Measurements from ENCODE around the gene TRIO.

GRCh38 chr5:14295610-14296009, 152.5 kb downstream of the TRIO start:
- TF ChIP-seq DPF2 (IDR thresholded peaks at IDR 0.05): no peak
- no peak for TF ChIP-seq MLLT1 (IDR thresholded peaks at IDR 0.05)
- TF ChIP-seq ZNF274 (IDR thresholded peaks at IDR 0.05; ENCODE audit: insufficient read depth, insufficient read length): no peak
- no peak for TF ChIP-seq SREBF2 (IDR thresholded peaks at IDR 0.05; ENCODE audit: low read length)
- no peak for TF ChIP-seq NR2C2 (IDR thresholded peaks at IDR 0.05; ENCODE audit: borderline replicate concordance, control insufficient read depth, insufficient read length, low read depth)
- TF ChIP-seq EZH2 (IDR thresholded peaks at IDR 0.05; ENCODE audit: borderline replicate concordance, control insufficient read depth, low read depth, low read length): no peak
